GM12892 (cell line): ENCODE measurements around the gene PRR33.

Experiments
- POLR2AphosphoS5 ChIP-seq: IDR thresholded peaks from 2 replicates; pipeline ENCODE4 v1.6.1; 2011; ENCODE audit warnings: low read depth, low read length, control low read depth
- TAF1 ChIP-seq: IDR thresholded peaks from 2 replicates; pipeline ENCODE4 v1.6.1; 2011; ENCODE audit warnings: low read depth, mild to moderate bottlenecking, control low read depth, low read length, borderline replicate concordance

DNA sequence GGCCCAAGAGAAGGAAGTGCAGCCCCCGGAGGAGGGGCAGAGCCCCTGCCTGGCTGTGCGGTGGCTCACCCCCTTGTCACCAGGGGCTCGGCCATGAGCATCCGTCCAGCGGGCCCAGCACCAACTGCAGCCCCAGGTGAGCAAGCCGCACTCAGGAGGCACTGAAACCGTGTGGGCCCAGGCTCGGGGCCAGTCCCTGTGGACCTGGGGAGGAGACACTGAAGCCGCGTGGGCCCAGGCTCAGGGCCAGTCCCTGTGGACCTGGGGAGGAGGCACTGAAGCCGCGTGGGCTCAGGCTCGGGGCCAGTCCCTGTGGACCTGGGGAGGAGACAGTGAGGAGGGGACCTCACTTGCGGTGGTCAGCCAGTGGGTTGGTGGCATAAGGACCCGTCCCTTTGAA, 24.9 kb downstream of the PRR33 start:
- TF ChIP-seq TAF1, result no peak
- TF ChIP-seq POLR2AphosphoS5, result no peak
